SH-SY5Y (cell line): Measurements from ENCODE around the gene LMNB1.

ENCODE experiments used
- GATA2 ChIP-seq: IDR thresholded peaks from 2 replicates; pipeline ENCODE4 v1.6.1; 2011; ENCODE audit warnings: mild to moderate bottlenecking, low read depth, low read length
- GATA3 ChIP-seq: IDR thresholded peaks from 2 replicates; pipeline ENCODE4 v1.6.1; 2011; ENCODE audit warnings: low read depth, mild to moderate bottlenecking, low read length, moderate library complexity

DNA sequence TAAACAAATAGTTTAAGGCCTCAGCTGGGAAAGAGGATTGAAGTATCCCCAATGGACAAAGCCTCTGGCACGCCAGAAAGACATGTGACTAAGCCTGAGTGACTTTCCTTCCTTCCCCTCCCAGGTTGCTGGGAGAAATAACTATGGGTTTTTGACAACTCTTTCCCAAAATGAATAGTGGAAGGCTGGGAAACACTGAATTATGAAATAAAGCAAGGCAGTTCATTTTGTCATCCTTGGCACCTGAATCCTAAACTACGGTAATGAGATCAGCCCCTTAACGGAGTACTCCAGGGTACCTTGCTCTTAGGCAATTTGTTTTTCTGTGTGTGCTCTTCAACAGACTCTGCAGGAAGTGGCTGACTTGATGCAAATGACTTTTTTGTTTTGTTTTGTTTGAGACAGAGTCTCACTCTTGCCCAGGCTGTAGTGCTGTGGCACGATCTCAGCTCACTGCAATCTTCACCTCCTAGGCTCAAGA, 75.2 kb downstream of the LMNB1 start:
- no peak for TF ChIP-seq GATA3
- no peak for TF ChIP-seq GATA2
